ENCODE measurements around the gene GATA3. TPM values are rescaled to one million over a fixed set of nuclear protein-coding genes. Genes with fewer than 3 reads are reported as not detected.

The GATA3 gene
- total RNA-seq, 2 experiments from 2014 or later: 24.4 to 27.2 TPM

GRCh38 chr10:8112230-8112905 lies 57.9 kb downstream of the GATA3 start:
- intact Hi-C loops (cut with micrococcal nuclease): no loop called here
- ATAC-seq: no peak
- POLR2A ChIA-PET: no interaction called here

GRCh38 chr10:8112942-8113442 lies 58.5 kb downstream of the GATA3 start:
- Mint-ChIP-seq H3K27me3 (no peaks in the 10 kb centered on the region), H3K36me3 (ENCODE audit: low read depth) (no peaks in the 10 kb centered on the region), H3K4me3 (no peak overlapping the region), H3K9me3 (no peaks in the 10 kb centered on the region), H3K27ac (no peak overlapping the region), H3K4me1 (ENCODE audit: low read depth) (no peaks in the 10 kb centered on the region)
- intact Hi-C loops (cut with micrococcal nuclease): no loop called here
- no peak for TF ChIP-seq CTCF (IDR thresholded peaks at IDR 0.05)
- CTCF ChIA-PET: no interaction called here
- POLR2A ChIA-PET: no interaction called here
- ATAC-seq: no peak
- no peak for DNase-seq

More at GRCh38 chr10:8112230-8112905, 57.9 kb downstream of the GATA3 start:
- Mint-ChIP-seq H3K27ac (no peak overlapping the region), H3K27me3 (no peaks in the 10 kb centered on the region), H3K4me1 (ENCODE audit: low read depth) (no peaks in the 10 kb centered on the region), H3K9me3 (no peaks in the 10 kb centered on the region), H3K4me3 (no peak overlapping the region), H3K36me3 (ENCODE audit: low read depth) (no peaks in the 10 kb centered on the region)
- CTCF ChIA-PET: no interaction called here
- no peak for TF ChIP-seq CTCF (IDR thresholded peaks at IDR 0.05)
- no peak for DNase-seq

GRCh38 chr10:8113616-8114015 lies 59.1 kb downstream of the GATA3 start:
- H3K4me3 Mint-ChIP-seq: no peak overlapping the region
- H3K27me3 Mint-ChIP-seq: no peaks in the 10 kb centered on the region
- intact Hi-C loops (cut with micrococcal nuclease): no loop called here
- no peak for TF ChIP-seq CTCF (IDR thresholded peaks at IDR 0.05)
- no peaks in the 10 kb centered on the region for H3K9me3 Mint-ChIP-seq
- no peaks in the 10 kb centered on the region for H3K36me3 Mint-ChIP-seq (ENCODE audit: low read depth)
- H3K4me1 Mint-ChIP-seq (ENCODE audit: low read depth): no peaks in the 10 kb centered on the region
- ATAC-seq (no peak), DNase-seq (no peak)
- POLR2A ChIA-PET: no interaction called here
- CTCF ChIA-PET: no interaction called here
- H3K27ac Mint-ChIP-seq: no peak overlapping the region

GRCh38 chr10:8114741-8115617 lies 60.5 kb downstream of the GATA3 start:
- POLR2A ChIA-PET: interaction anchor here (0.7 kb wide), 1 partner anchor 13 kb away, joined by 3 read pairs; no protein-coding TSS in a partner anchor
- H3K27ac Mint-ChIP-seq: no peak overlapping the region
- TF ChIP-seq CTCF (IDR thresholded peaks at IDR 0.05): no peak
- no peaks in the 10 kb centered on the region for H3K4me1 Mint-ChIP-seq (ENCODE audit: low read depth)
- intact Hi-C loops (cut with micrococcal nuclease): no loop called here
- H3K9me3 Mint-ChIP-seq: no peaks in the 10 kb centered on the region
- ATAC-seq (no peak), DNase-seq (no peak)
- no peak overlapping the region for H3K4me3 Mint-ChIP-seq
- CTCF ChIA-PET: no interaction called here
- H3K27me3 Mint-ChIP-seq: no peaks in the 10 kb centered on the region
- no peaks in the 10 kb centered on the region for H3K36me3 Mint-ChIP-seq (ENCODE audit: low read depth)

GRCh38 chr10:8115618-8115980 lies 61.1 kb downstream of the GATA3 start:
- DNase-seq: no peak
- no peak overlapping the region for H3K4me3 Mint-ChIP-seq
- TF ChIP-seq CTCF (IDR thresholded peaks at IDR 0.05): no peak
- no peaks in the 10 kb centered on the region for H3K36me3 Mint-ChIP-seq (ENCODE audit: low read depth)
- intact Hi-C loops (cut with micrococcal nuclease): no loop called here
- no peaks in the 10 kb centered on the region for H3K27me3 Mint-ChIP-seq
- H3K27ac Mint-ChIP-seq: no peak overlapping the region
- ChIA-PET POLR2A (interaction anchor here (0.7 kb wide), 1 partner anchor 13 kb away, joined by 3 read pairs; no protein-coding TSS in a partner anchor), CTCF (no interaction called here)
- H3K4me1 Mint-ChIP-seq (ENCODE audit: low read depth): no peaks in the 10 kb centered on the region
- no peaks in the 10 kb centered on the region for H3K9me3 Mint-ChIP-seq
- ATAC-seq: no peak

Data from activated CD8-positive, alpha-beta T cell treated with anti-CD3 and anti-CD28 coated beads for 36 hours (primary cell).